HL-60 (cell line): ENCODE measurements around the gene ZNF74.

Experiments used
- DNase-seq, 2 experiments: peaks; one replicate each; pipeline ENCODE4 v3.0.0-alpha.2; 2010 to 2020; ENCODE audit warnings: low read depth in 1 of 2, low spot score in 1 of 2
- H3K27ac ChIP-seq: fragments of 250-450 bp; sonication (Bioruptor Pico); replicated peaks from 2 replicates; pipeline ENCODE4 v1.5.1; 2020; ENCODE audit warnings: mild to moderate bottlenecking, moderate library complexity
- H3K27me3 ChIP-seq: fragments of 250-450 bp; sonication (Bioruptor Pico); 2 replicates; pipeline ENCODE4 v1.5.1; 2021; ENCODE audit warnings: mild to moderate bottlenecking, moderate library complexity; ENCODE audit not compliant: insufficient read depth, poor library complexity, severe bottlenecking
- H3K4me3 ChIP-seq: replicated peaks from 2 replicates; pipeline ENCODE4 v1.5.1; 2011; ENCODE audit warnings: mild to moderate bottlenecking, control low read depth, low read length; ENCODE audit not compliant: insufficient read depth
- CTCF ChIP-seq: IDR thresholded peaks from one replicate; pipeline ENCODE4 v1.5.1; 2011; ENCODE audit warnings: low read length, control low read depth, inconsistent platforms; ENCODE audit not compliant: insufficient read depth
- GABPA ChIP-seq: IDR thresholded peaks from 2 replicates; pipeline ENCODE4 v1.6.1; 2012; ENCODE audit warnings: low read depth
- POLR2AphosphoS5 ChIP-seq: IDR thresholded peaks from 2 replicates; pipeline ENCODE4 v1.6.1; 2012; ENCODE audit warnings: low read depth
- REST ChIP-seq: IDR thresholded peaks from 2 replicates; pipeline ENCODE4 v1.6.1; 2012; ENCODE audit warnings: low read depth; ENCODE audit not compliant: insufficient replicate concordance
- SPI1 ChIP-seq: IDR thresholded peaks from 2 replicates; pipeline ENCODE4 v1.6.1; 2012; ENCODE audit warnings: low read depth, mild to moderate bottlenecking, borderline replicate concordance

ZNF74 gene

DNA sequence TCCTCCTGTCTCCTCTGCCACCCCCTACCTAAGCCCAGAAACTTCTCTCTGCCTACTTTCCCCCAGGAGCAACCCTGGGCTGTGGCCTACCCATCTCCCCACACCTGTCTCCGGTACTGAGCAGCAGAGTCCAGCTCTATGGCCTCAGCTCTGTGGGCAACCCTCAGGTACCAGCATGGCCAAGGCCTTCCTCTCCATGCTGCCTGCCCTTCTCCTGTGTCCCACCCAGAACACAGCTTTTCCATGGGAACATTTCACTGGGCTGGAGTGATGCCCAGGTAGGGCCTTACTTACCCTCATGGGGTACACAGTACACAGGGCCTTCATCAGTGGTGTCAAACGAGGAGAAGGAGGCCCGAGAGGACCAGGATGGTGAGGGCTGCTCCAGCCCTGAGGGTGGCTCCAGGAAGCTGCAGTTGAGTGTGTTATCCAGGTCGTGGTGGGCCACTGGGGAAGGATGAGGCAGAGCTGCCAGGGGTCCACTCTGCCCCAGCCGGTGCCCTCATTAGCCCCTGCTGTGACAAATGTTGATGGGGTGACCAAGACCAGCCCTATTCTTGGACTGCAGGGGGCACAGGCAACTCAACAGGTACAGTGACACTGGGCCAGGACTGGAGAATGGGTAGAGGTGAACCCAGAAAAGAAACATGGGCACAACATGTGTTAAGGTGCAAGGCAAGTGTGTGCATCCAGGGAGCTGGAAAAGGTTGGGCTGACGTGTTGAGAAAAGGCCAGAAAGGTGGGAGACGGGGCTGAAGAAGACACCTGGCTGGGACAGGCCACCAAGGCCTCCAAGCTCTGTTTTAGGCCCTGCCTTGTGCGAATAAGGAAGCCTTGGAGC, 33.4 kb downstream of the ZNF74 start:
- no peak for DNase-seq
- Histone ChIP-seq H3K27ac (no peak overlapping the region), H3K27me3 (peaks cover 49% of the 10 kb centered on the region), H3K4me3 (no peak overlapping the region)
- TF ChIP-seq GABPA (no peak), POLR2AphosphoS5 (no peak)

- peaks cover 56% of the 10 kb centered on the region for H3K27me3 ChIP-seq
- no peak for TF ChIP-seq REST
- no peak for TF ChIP-seq POLR2AphosphoS5
- TF ChIP-seq SPI1, result no peak
- TF ChIP-seq GABPA, result no peak
- no peak for TF ChIP-seq CTCF
- H3K4me3 ChIP-seq, result no peak overlapping the region
- no peak for DNase-seq
- no peak overlapping the region for H3K27ac ChIP-seq
Observed at GRCh38 chr22:20427945-20428417, 34.0 kb downstream of the ZNF74 start.

GRCh38 chr22:20428496-20429253, 34.7 kb downstream of the ZNF74 start:
- Histone ChIP-seq H3K4me3 (peak overlapping the region; percentile 59), H3K27me3 (peaks cover 60% of the 10 kb centered on the region), H3K27ac (no peak overlapping the region)
- no peak for DNase-seq
- no peak for TF ChIP-seq REST
- TF ChIP-seq SPI1, result no peak
- TF ChIP-seq POLR2AphosphoS5, result no peak
- no peak for TF ChIP-seq CTCF
- no peak for TF ChIP-seq GABPA
